Heart left ventricle (tissue), 13 donors: ENCODE measurements around the gene PCSK6.

Experiments used
- POLR2A ChIP-seq, 2 donors: fragments of 450-650 bp; IDR thresholded peaks; one replicate each; pipeline ENCODE4 v1.6.1; 2017; ENCODE audit warnings: antibody characterized with exemption in 2 of 2, mild to moderate bottlenecking in 2 of 2, moderate library complexity in 2 of 2
- TF ChIP-seq, protein P1 (sequence below), 12 donors: fragments of 200-600 bp; sonication (generic) in 4 of 12; IDR thresholded peaks; one replicate each; pipeline versions ENCODE4 v1.5.0 to v1.8.0; 2018 to 2022; ENCODE audit warnings: antibody characterized with exemption in 12 of 12, mild to moderate bottlenecking in 5 of 12
- donor health status: ischemic (EF 13 %, LVEDD 7.1; RV severe dilation, severe dysfunction).
- donor health status: DM: no; HTN: yes; CAD: no.
- donor health status: DM: no; HTN: no; CAD: no.
- donor health status: ischemic (EF 25% LVEDD 6.9; RV normal size, moderate dysfunction).
- donor health status: ischemic (EF 25% LVEDD 5.7; RV mildly dilated, moderate dysfunction).
- donor health status: ischemic (EF 35%, LVEDD 5.7; RV mildly dilated, moderate dysfunction).
- donor health status: nonischemic (EF 11% LVEDD 7.7; RV severe dilation, severe dysfunction).
- donor health status: DM: yes; HTN: yes; CAD: no.
- donor health status: PGD.
- donor health status: ischemic (EF 29% LVEDD 5.4; RV normal size, mild dysfunction).
- donor health status: nonischemic (EF 23%, LVEDD 6.1; RV moderate dilation, normal function).

- TF ChIP-seq, protein P1, sequence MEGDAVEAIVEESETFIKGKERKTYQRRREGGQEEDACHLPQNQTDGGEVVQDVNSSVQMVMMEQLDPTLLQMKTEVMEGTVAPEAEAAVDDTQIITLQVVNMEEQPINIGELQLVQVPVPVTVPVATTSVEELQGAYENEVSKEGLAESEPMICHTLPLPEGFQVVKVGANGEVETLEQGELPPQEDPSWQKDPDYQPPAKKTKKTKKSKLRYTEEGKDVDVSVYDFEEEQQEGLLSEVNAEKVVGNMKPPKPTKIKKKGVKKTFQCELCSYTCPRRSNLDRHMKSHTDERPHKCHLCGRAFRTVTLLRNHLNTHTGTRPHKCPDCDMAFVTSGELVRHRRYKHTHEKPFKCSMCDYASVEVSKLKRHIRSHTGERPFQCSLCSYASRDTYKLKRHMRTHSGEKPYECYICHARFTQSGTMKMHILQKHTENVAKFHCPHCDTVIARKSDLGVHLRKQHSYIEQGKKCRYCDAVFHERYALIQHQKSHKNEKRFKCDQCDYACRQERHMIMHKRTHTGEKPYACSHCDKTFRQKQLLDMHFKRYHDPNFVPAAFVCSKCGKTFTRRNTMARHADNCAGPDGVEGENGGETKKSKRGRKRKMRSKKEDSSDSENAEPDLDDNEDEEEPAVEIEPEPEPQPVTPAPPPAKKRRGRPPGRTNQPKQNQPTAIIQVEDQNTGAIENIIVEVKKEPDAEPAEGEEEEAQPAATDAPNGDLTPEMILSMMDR (IDR thresholded peaks at IDR 0.05) = no peak
- TF ChIP-seq POLR2A (IDR thresholded peaks at IDR 0.05) = no peak
Observed at GRCh38 chr15:101267320-101268104, 222.0 kb downstream of the PCSK6 start.
